HepG2 (cell line): Measurements from ENCODE around the gene FAM240A.

Experiments
- ELF4 ChIP-seq: sonication (generic); formaldehyde crosslinking; IDR thresholded peaks from 2 replicates; pipeline ENCODE4 v1.5.0; 2020; ENCODE audit warnings: missing genetic modification reagents, mild to moderate bottlenecking, moderate library complexity, borderline replicate concordance
- EP300 ChIP-seq, 3 experiments: sonication (generic) in 1 of 3; formaldehyde crosslinking in 1 of 3; IDR thresholded peaks; 2 replicates each; pipeline versions ENCODE4 v1.5.1 to v1.6.1; 2011 to 2020; ENCODE audit warnings: low read depth in 2 of 3, low read length in 2 of 3, borderline replicate concordance in 1 of 3, improper control_type of control experiment in 1 of 3, mild to moderate bottlenecking in 1 of 3, missing genetic modification reagents in 1 of 3, moderate library complexity in 1 of 3
- FUBP1 ChIP-seq: sonication (generic); formaldehyde crosslinking; IDR thresholded peaks from 2 replicates; pipeline ENCODE4 v1.5.1; 2020; ENCODE audit warnings: missing genetic modification reagents, mild to moderate bottlenecking, borderline replicate concordance
- HDAC6 ChIP-seq: fragments of 200-600 bp; sonication (generic); IDR thresholded peaks from 2 replicates; pipeline ENCODE4 v1.7.0; 2017; ENCODE audit warnings: mild to moderate bottlenecking, antibody characterized with exemption, low read length, low read depth
- KDM1A ChIP-seq: IDR thresholded peaks from 2 replicates; pipeline ENCODE4 v1.6.1; 2016; ENCODE audit warnings: missing compliant biosample characterization
- POLR2A ChIP-seq, 2 experiments: IDR thresholded peaks; 2 replicates each; pipeline ENCODE4 v1.6.1; 2011; ENCODE audit warnings: low read depth in 2 of 2, low read length in 2 of 2, mild to moderate bottlenecking in 1 of 2, moderate library complexity in 1 of 2; ENCODE audit not compliant: insufficient read depth in 1 of 2
- TP53 ChIP-seq: sonication (generic); formaldehyde crosslinking; conservative IDR thresholded peaks from 2 replicates; pipeline ENCODE4 v1.4.0; 2020; ENCODE audit warnings: missing genetic modification reagents
- ZNF205 ChIP-seq: IDR thresholded peaks from 2 replicates; pipeline ENCODE4 v1.6.1; 2018; ENCODE audit warnings: missing biosample characterization, missing genetic modification reagents
- TF ChIP-seq, protein P1 (sequence below): sonication (generic); formaldehyde crosslinking; IDR thresholded peaks from 2 replicates; pipeline ENCODE4 v1.5.0; 2020; ENCODE audit warnings: missing genetic modification reagents

DNA sequence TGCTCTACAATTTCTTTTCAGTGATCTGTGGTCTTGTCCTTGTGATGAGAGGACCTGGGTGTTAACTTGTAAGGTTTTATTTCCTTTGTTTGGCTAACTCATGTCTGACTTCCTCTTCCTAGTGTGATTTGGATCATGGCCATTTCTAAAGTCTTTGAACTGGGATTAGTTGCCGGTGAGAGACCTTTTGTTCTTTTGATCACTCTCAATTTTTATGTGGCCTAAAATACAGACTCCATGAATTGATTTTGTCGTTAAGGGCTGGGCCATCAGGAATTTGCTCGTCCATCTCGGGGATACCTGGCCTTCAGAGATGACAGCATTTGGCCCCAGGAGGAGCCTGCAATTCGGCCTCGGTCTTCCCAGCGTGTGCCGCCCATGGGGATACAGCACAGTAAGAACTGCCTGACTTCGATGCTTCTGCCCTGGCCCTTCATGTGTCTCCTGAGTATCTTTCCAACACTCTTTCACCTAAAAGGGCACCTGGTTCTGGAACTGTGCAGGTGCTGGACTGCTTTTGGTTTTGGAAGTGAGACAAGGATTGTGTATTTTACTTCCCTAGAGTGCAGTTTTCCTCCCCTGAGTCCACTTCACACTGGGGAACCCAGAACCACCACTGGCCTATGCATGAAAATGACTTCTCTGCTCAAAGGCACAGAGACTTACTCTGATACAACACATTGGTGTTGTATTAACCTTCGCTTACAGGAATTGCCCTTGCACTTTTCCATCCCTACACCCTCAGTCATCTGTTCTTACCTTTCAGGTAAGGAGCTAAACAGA is 33.2 kb upstream of the FAM240A start:
- TF ChIP-seq KDM1A, result no peak
- TF ChIP-seq, protein P1, sequence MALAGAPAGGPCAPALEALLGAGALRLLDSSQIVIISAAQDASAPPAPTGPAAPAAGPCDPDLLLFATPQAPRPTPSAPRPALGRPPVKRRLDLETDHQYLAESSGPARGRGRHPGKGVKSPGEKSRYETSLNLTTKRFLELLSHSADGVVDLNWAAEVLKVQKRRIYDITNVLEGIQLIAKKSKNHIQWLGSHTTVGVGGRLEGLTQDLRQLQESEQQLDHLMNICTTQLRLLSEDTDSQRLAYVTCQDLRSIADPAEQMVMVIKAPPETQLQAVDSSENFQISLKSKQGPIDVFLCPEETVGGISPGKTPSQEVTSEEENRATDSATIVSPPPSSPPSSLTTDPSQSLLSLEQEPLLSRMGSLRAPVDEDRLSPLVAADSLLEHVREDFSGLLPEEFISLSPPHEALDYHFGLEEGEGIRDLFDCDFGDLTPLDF (CRISPR knock-in tag), result no peak
- TF ChIP-seq POLR2A (IDR thresholded peaks at IDR 0.05; ENCODE audit: insufficient read depth in 1 of 2, low read depth in 2 of 2, low read length in 2 of 2), result no peak
- no peak for TF ChIP-seq ELF4
- no peak for TF ChIP-seq TP53 (CRISPR knock-in tag)
- TF ChIP-seq FUBP1 (CRISPR knock-in tag), result no peak
- TF ChIP-seq EP300 (IDR thresholded peaks at IDR 0.05; ENCODE audit: low read depth in 2 of 2, low read length in 2 of 2), result peak in 1 of 2 experiments; percentile 88; a peak in 2 of 4 replicates
- peak; percentile 35; the same call in 1 of the 2 replicates for TF ChIP-seq EP300 (CRISPR knock-in tag; IDR thresholded peaks at IDR 0.05; ENCODE audit: borderline replicate concordance)
- TF ChIP-seq ZNF205 (CRISPR knock-in tag), result no peak
- TF ChIP-seq HDAC6, result no peak
